BLaER1 (cell line): ENCODE measurements around the gene SPSB3.
A peak's percentile ranks its signal among the peaks of the same experiment; 100 is the strongest.

Experiments used
- H3K27ac ChIP-seq: shearing (Covaris generic); formaldehyde crosslinking; 2 replicates; pipeline ENCODE4 v1.8.1; 2022
- H3K27me3 ChIP-seq: shearing (Covaris generic); formaldehyde crosslinking; 2 replicates; pipeline ENCODE4 v1.8.1; 2022
- H3K36me3 ChIP-seq: shearing (Covaris generic); formaldehyde crosslinking; 2 replicates; pipeline ENCODE4 v1.8.1; 2022
- H3K4me1 ChIP-seq: shearing (Covaris generic); formaldehyde crosslinking; 2 replicates; pipeline ENCODE4 v1.8.1; 2022
- H3K4me2 ChIP-seq: shearing (Covaris generic); formaldehyde crosslinking; 2 replicates; pipeline ENCODE4 v1.8.1; 2022
- H3K4me3 ChIP-seq: shearing (Covaris generic); formaldehyde crosslinking; 2 replicates; pipeline ENCODE4 v1.8.1; 2022
- H3K9ac ChIP-seq: shearing (Covaris generic); formaldehyde crosslinking; 2 replicates; pipeline ENCODE4 v1.8.1; 2022
- H3K9me3 ChIP-seq: shearing (Covaris generic); formaldehyde crosslinking; 2 replicates; pipeline ENCODE4 v1.8.1; 2022
- H4K20me1 ChIP-seq: shearing (Covaris generic); formaldehyde crosslinking; 2 replicates; pipeline ENCODE4 v1.8.1; 2022
- Cebpa-rat ChIP-seq: shearing (Covaris generic); IDR thresholded peaks from 2 replicates; pipeline ENCODE4 v1.8.1; 2022

SPSB3 gene

DNA sequence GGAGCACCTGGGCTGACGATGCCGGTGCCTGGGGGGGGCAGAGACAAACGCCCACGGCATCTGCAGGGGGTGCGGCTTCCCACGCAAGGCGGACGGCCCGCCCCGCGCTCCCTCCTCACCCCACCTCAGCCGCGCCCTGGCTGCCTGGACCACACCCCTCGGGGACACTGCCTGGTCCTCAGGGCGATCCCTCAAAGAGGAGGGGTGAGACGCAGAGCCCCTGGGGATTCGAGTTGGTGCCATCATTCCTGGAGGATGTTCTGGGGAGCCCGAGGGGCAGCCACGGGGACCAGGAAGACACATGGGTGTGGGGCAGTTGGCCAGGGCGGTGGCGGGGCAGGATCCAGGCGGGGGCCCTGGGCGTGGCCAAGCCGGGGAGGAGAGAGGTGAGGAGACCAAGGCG is 7.3 kb upstream of the SPSB3 start:
- Histone ChIP-seq H3K9me3 (no peaks in the 10 kb centered on the region), H3K27me3 (no peaks in the 10 kb centered on the region), H3K4me1 (0 out of 2 replicates have a peak, but pooled peaks cover 2% of the 10 kb centered on the region), H3K36me3 (peaks cover 82% of the 10 kb centered on the region), H3K4me3 (no peak overlapping the region), H3K27ac (no peak overlapping the region), H3K4me2 (no peak overlapping the region), H4K20me1 (peaks cover 82% of the 10 kb centered on the region), H3K9ac (no peak overlapping the region)
- no peak for TF ChIP-seq Cebpa-rat

GRCh38 chr16:1788708-1789100 is 6.3 kb upstream of the SPSB3 start:
- Histone ChIP-seq H3K9me3 (no peaks in the 10 kb centered on the region), H3K27me3 (no peaks in the 10 kb centered on the region), H3K27ac (no peak overlapping the region), H3K4me3 (no peak overlapping the region), H3K9ac (no peak overlapping the region), H3K4me1 (peaks cover 12% of the 10 kb centered on the region), H3K36me3 (peaks cover 82% of the 10 kb centered on the region), H3K4me2 (no peak overlapping the region), H4K20me1 (peaks cover 91% of the 10 kb centered on the region)
- TF ChIP-seq Cebpa-rat, result no peak

DNA sequence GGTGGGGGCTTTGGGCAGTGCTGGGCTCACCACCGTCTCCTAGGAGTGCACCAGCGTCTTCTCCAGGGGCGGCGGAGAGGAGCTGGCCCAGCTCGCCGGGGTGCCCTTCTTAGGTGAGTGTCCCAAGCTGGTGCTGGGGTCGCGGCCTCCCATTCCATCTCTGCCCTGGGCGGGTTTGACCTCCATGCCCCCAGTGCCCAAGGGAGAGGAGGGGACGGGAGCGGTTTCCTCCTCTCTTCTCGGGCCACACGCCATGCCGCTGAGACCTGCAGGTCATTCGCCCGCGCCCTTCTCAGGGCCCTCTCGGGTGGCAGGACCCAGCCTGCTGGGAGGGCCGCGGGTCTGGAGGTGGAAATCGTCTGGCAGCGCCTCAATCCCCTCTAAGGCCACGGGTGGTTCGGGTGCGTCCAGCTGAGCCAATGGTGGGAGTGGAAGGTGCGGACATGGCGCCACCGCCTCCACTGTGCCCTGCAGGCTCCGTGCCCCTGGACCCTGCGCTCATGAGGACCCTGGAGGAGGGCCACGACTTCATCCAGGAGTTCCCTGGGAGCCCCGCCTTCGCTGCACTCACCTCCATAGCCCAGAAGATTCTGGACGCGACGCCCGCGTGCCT is 5.8 kb upstream of the SPSB3 start:
- peaks cover 15% of the 10 kb centered on the region for H3K4me1 ChIP-seq
- H3K36me3 ChIP-seq, result peaks cover 82% of the 10 kb centered on the region

DNA sequence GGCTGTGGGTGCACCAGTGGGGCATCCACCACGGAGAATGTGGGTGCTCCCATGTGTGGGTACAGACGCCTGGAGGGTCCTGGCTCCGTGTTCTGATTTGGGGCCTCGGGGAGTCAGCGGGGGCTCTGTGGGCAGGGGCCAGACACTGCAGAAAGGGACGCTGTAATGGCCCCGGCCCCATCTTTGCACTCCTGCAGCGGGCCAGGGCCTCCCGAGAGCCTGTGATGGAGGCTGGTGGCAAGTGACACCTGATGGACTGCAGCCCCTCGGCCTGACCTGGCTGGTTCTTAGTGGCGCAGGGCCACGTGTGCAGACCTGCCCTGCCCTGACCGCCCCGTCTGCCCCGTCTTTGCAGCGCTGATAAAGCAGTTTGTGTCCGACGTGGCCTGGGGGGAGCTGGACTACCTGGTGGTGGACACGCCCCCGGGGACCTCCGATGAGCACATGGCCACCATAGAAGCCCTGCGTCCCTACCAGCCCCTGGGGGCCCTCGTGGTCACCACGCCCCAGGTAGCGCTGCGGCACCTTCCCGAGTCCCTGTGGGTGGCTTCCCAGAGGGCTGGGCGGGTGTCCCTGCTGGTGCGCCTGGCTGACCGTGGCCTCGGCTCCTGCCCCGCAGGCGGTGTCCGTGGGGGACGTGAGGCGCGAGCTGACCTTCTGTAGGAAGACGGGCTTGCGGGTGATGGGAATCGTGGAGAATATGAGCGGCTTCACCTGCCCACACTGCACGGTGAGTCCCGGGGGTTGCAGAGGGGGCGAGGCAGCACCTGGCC is 5.1 kb upstream of the SPSB3 start:
- H3K4me2 ChIP-seq, result no peak overlapping the region
- peaks cover 78% of the 10 kb centered on the region for H3K36me3 ChIP-seq
- H3K27ac ChIP-seq, result no peak overlapping the region
- H3K27me3 ChIP-seq, result no peaks in the 10 kb centered on the region
- no peak for TF ChIP-seq Cebpa-rat
- H3K9me3 ChIP-seq, result no peaks in the 10 kb centered on the region
- peaks cover 96% of the 10 kb centered on the region for H4K20me1 ChIP-seq
- no peak overlapping the region for H3K4me3 ChIP-seq
- peaks cover 15% of the 10 kb centered on the region for H3K4me1 ChIP-seq
- no peak overlapping the region for H3K9ac ChIP-seq

More for the DNA sequence above, 5.8 kb upstream of the SPSB3 start:
- H3K27me3 ChIP-seq, result no peaks in the 10 kb centered on the region
- H3K9me3 ChIP-seq, result no peaks in the 10 kb centered on the region
- no peak for TF ChIP-seq Cebpa-rat
- no peak overlapping the region for H3K9ac ChIP-seq
- H3K4me2 ChIP-seq, result no peak overlapping the region
- peaks cover 96% of the 10 kb centered on the region for H4K20me1 ChIP-seq
- no peak overlapping the region for H3K27ac ChIP-seq
- H3K4me3 ChIP-seq, result no peak overlapping the region

GRCh38 chr16:1787056-1787321 is 4.6 kb upstream of the SPSB3 start:
- no peak overlapping the region for H3K27ac ChIP-seq
- H3K4me2 ChIP-seq, result no peak overlapping the region
- peaks cover 73% of the 10 kb centered on the region for H3K36me3 ChIP-seq
- H3K9me3 ChIP-seq, result no peaks in the 10 kb centered on the region
- no peak overlapping the region for H3K9ac ChIP-seq
- no peak overlapping the region for H3K4me3 ChIP-seq
- peaks cover 94% of the 10 kb centered on the region for H4K20me1 ChIP-seq
- TF ChIP-seq Cebpa-rat, result no peak
- peaks cover 15% of the 10 kb centered on the region for H3K4me1 ChIP-seq
- no peaks in the 10 kb centered on the region for H3K27me3 ChIP-seq

DNA sequence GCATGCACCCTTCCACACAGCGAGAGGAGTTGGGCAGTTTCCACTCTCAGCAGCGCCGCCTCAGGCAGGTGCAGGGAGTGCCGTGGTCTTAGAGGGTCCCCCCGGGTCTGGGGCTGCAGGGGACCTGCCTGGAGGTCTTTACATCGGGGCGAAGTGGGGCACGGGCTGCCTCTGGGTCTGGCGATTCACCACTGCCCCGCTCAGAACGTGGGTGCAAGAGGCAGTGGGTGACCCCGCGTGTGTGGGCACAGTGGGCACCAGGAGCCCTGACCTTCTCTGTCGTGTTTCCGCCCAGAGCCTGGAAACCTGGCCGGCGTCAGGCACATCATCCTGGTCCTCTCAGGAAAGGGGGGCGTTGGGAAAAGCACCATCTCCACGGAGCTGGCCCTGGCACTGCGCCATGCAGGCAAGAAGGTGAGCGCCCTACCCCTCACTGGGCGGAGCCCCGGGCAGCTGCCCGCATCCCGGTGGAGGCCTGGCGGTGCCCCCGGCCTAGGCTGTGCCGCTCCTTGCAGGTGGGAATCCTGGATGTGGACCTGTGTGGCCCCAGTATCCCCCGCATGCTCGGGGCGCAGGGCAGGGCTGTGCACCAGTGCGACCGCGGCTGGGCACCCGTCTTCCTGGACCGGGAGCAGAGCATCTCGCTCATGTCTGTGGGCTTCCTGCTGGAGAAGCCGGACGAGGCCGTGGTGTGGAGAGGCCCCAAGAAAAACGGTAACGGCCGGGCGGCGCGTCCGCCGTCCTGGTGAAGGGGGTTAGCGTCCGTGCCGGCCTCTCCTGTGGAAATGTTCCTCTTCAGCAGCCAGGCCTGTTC is 4.1 kb upstream of the SPSB3 start:
- no peaks in the 10 kb centered on the region for H3K9me3 ChIP-seq
- peaks cover 68% of the 10 kb centered on the region for H3K36me3 ChIP-seq
- no peaks in the 10 kb centered on the region for H3K27me3 ChIP-seq
- TF ChIP-seq Cebpa-rat, result no peak
- H4K20me1 ChIP-seq, result peaks cover 94% of the 10 kb centered on the region
- H3K4me3 ChIP-seq, result no peak overlapping the region
- no peak overlapping the region for H3K9ac ChIP-seq
- no peak overlapping the region for H3K4me2 ChIP-seq
- no peak overlapping the region for H3K27ac ChIP-seq
- peaks cover 19% of the 10 kb centered on the region for H3K4me1 ChIP-seq

- no peaks in the 10 kb centered on the region for H3K27me3 ChIP-seq
- H4K20me1 ChIP-seq, result peaks cover 94% of the 10 kb centered on the region
- H3K9ac ChIP-seq, result no peak overlapping the region
- no peaks in the 10 kb centered on the region for H3K9me3 ChIP-seq
- H3K4me2 ChIP-seq, result no peak overlapping the region
- H3K4me1 ChIP-seq, result peaks cover 25% of the 10 kb centered on the region
- peaks cover 66% of the 10 kb centered on the region for H3K36me3 ChIP-seq
- TF ChIP-seq Cebpa-rat, result no peak
- no peak overlapping the region for H3K4me3 ChIP-seq
- no peak overlapping the region for H3K27ac ChIP-seq
Observed at GRCh38 chr16:1785846-1786170, 3.4 kb upstream of the SPSB3 start.

- Histone ChIP-seq H3K4me1 (peaks cover 28% of the 10 kb centered on the region), H3K27ac (no peak overlapping the region), H3K27me3 (no peaks in the 10 kb centered on the region), H3K9me3 (no peaks in the 10 kb centered on the region), H3K36me3 (peaks cover 66% of the 10 kb centered on the region), H3K4me3 (no peak overlapping the region), H4K20me1 (peaks cover 94% of the 10 kb centered on the region), H3K9ac (no peak overlapping the region), H3K4me2 (no peak overlapping the region)
- TF ChIP-seq Cebpa-rat, result no peak
Observed at GRCh38 chr16:1784977-1785845, 2.8 kb upstream of the SPSB3 start.

GRCh38 chr16:1781758-1782407 is 488 bp downstream of the SPSB3 start:
- H3K4me2 ChIP-seq, result peak overlapping the region; percentile 97
- peak overlapping the region; percentile 97 for H3K4me3 ChIP-seq
- no peaks in the 10 kb centered on the region for H3K9me3 ChIP-seq
- H3K27me3 ChIP-seq, result no peaks in the 10 kb centered on the region
- H3K4me1 ChIP-seq, result peaks cover 35% of the 10 kb centered on the region
- TF ChIP-seq Cebpa-rat, result no peak
- H3K9ac ChIP-seq, result peak overlapping the region; percentile 94
- H3K27ac ChIP-seq, result peak overlapping the region; percentile 87
- peaks cover 94% of the 10 kb centered on the region for H4K20me1 ChIP-seq
- H3K36me3 ChIP-seq, result peaks cover 66% of the 10 kb centered on the region
